ENCODE measurements around the gene IFI27. TPM values are rescaled to one million over a fixed set of nuclear protein-coding genes. Genes with fewer than 3 reads are reported as not detected.
"Not testable (repeated sequence)": the region's sequence is repeated elsewhere in the genome, so short reads cannot be mapped to it uniquely, and the experiment has no call there.

Gene IFI27
- total RNA-seq = 1.6 TPM

DNA sequence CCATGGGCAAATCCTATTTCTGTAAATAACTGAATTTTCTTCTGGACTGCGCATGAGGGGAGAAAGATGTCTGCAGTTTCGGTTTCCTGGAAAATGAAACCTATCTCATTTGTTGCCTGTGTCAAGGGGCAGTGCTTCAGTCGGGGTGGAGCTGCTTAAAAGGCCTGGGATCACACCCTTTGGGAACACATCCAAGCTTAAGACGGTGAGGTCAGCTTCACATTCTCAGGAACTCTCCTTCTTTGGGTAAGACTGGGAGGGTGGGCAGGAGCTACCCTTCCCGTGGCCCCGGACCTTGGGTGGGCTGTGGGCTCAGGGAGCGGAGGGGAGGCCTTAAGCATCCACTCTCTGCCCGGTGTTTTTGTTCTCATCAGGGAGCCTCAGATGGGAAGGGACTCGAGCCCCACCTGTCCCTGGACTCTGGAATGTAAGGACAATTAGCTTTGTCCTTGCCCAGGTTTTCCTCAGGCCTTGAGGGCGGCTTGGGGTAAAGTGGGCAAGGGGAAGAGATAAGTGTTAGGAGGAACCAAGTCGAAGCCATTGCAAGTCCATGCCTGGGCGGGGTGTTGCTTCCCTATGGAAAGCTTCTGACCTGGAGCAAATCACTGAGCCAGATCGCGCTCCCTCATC, at the start of gene IFI27:
Gene IFI27, plus strand, starts transcription at position 185 of the 630 bp plus-strand sequence.
- no peak for DNase-seq (ENCODE audit: low read depth in 2 of 3, low spot score in 2 of 3)

DNA sequence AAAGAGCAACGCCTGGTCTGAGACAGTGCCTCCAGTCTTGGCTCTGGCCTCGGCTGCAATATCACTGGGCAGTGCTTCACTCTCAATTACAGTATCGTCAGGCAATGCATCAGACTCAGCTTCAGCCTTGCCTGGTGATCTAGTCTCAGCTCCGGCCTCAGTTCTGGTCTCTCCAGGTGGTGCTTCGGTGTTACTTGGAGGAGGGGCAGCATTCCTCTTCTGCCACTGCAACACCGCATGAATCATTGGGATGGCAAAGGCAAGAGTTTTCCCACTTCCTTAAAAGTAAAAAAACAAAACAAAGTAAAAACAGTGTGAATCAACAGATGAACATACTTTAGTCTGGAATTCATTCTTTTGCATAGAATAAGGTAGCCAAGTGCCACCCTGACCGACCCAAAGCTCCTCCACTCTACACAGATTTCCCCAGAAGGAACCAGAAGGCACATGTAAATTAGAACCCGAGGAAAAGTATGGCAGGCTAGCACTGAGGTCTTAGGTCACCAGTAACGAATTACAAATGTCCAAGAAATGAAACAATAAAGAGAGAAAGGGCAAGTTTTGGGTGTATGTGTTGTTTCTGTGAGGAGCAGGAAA, 48.1 kb upstream of the IFI27 start:
- DNase-seq (ENCODE audit: low read depth in 2 of 3, low spot score in 2 of 3) = no peak

DNA sequence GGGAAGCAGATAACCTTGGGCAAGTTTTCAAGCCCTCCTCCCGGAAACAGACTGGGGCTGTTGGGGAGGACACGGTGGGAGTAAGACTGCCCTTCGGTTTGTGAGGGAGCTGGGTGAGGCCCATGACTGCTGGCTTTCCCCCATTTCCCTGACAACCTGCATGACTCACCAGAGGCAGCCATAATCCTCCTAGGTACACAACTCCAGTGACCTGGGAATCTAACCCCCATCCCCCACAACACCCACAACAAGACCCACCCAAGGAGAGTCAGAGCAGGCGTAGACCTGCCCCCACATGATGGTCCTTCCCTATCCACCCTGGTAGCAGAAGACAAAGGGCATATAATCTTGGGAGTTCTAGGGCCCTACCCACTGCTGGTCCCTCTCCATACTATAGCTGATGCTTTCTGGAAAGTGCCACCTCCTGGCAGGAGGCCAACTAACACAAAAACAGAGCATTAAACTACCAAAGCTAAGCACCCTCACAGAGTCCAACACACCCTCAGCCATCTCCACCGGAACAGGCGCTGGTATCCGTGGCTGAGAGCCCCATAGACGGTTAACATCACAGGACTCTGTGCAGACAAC, 44.4 kb upstream of the IFI27 start:
- DNase-seq (ENCODE audit: low read depth in 2 of 3, low spot score in 2 of 3) = no peak

DNA sequence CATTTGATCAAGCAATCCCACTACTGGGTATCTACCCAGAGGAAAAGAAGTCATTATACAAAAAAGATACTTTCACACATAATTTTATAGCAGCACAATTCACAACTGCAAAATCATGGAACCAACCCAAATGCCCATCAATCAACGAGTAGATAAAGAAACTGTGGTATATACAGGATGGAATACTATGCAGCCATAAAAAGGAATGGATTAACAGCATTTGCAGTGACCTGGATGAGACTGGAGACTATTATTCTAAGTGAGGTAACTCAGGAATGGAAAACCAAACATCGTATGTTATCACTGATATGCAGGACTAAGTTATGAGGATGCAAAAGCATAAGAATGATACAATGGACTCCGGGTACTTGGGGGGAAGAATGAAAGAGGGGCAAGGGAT, 38.5 kb upstream of the IFI27 start:
- not testable (repeated sequence) for DNase-seq (ENCODE audit: low read depth in 2 of 3, low spot score in 2 of 3)

DNA sequence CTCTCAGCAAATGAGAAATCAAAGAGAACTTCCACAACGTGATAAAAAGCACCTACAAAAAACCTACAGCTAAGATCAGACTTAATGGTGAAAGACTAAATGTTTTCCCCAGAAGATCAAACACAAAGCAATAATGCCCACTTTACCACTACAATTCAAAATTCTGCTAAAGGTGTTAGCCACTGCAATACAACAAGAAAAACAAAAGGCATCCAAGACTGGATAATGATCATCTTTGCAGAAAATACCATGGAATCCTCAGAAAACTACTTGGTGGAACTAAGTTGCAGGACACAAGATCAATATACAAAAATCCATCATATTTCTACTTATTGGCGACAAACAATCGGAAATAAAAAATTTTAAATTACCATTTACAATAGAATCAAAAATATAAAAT, 36.0 kb upstream of the IFI27 start:
- DNase-seq (ENCODE audit: low read depth in 2 of 3, low spot score in 2 of 3) = no peak

DNA sequence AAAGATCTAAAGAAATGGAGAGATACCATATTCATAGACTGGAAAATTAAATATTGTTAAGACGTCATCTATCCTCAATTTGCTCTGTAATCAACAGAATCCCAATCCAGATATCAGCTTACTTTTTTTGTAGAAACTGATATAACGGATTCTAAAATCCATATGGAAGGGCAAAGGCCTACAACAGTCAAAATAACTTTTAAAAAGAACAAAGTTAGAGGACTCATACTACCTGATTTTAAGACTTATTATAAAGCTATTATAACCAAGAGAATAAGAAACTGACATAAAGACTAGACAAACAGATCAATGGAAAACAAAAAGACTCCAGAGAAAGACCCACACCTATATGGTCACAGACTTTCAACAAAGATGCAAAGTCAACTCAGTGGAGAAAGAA, 35.5 kb upstream of the IFI27 start:
- DNase-seq (ENCODE audit: low read depth in 2 of 3, low spot score in 2 of 3) = no peak

DNA sequence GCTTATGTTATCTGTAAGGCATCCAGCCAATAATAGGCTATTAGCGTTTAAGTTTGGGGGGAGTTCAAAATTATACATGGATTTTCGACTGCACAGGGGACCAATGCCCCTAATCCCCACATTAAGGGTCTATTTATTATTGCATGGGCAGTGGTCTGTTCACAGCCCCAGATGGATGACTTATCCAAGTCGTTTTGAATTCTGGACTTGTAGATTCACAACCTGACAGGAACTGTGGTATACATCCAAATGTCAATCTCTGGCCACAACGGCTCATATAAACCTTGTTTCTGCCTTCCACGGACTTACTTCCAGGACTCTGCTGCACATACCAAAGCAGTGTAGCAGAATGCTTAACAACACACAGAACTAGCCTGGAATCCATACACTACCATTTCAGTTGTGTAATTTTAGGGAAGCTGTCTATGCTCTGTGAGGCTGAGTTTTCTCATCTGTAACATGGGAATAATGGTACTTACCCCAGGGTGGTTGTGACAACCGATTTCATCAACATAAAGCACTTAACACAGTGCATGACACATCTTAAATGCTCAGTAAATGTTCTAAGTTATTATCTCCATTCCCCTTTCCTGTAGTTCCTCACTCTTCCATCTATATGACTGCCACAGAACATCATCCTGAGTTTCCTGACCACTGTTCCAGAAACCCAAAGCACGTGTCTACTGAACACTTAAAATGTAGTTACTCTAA, 33.3 kb upstream of the IFI27 start:
- DNase-seq (ENCODE audit: low read depth in 2 of 3, low spot score in 2 of 3) = no peak

DNA sequence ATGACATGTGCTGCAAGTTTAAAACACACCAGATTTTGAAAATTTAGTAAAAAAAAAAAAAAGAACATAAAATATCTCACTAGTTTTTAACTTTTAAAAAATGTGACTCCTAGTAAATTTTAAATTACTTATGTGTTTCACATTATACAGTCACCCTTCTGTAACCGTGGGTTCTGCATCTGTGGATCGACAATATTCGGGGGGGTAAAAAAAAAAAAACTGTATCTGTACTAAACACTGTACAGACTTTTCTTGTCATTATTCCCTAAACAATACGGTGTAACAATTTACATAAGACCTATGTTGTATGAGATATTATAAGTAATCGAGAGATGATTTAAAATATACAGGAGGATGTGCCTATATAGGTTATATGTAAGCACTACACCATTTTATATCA, 32.7 kb upstream of the IFI27 start:
- DNase-seq (ENCODE audit: low read depth in 2 of 3, low spot score in 2 of 3) = no peak

DNA sequence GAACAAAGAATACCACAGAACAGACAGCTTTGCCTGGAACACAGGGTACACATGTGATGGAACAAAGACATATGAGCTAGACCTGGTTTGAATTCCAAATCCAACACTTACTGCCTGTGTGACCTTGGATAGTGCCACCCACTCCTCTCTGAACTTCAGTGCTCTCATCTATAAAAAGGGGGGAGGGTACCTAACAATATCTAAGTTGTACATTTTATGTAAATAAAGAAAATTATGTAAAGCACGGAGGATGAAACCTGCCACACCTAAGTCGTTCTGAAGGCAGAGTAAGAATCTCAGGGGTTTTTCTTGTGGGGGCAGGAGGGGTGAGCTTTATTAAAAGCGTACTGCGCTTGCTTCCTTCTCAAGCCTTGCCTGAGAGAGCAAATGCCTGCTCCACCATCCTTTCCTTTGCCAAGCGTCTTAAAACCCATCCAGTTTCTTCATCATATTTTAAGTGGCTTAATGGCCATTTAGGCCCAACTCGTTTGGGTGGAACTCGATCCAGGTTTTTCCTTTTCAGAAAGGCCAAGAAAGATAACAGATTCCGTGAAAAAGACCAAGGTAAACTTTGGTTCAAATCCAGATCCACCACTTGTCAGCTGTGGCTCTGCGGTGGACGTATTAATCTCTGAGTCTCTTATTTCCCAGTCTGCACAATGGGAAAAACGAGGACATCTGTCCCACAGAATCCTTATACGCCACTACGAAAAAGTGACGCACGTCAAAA, 30.5 kb upstream of the IFI27 start:
- peak in 1 of 3 donors; percentile 26 for DNase-seq (ENCODE audit: low read depth in 2 of 3, low spot score in 2 of 3)

DNA sequence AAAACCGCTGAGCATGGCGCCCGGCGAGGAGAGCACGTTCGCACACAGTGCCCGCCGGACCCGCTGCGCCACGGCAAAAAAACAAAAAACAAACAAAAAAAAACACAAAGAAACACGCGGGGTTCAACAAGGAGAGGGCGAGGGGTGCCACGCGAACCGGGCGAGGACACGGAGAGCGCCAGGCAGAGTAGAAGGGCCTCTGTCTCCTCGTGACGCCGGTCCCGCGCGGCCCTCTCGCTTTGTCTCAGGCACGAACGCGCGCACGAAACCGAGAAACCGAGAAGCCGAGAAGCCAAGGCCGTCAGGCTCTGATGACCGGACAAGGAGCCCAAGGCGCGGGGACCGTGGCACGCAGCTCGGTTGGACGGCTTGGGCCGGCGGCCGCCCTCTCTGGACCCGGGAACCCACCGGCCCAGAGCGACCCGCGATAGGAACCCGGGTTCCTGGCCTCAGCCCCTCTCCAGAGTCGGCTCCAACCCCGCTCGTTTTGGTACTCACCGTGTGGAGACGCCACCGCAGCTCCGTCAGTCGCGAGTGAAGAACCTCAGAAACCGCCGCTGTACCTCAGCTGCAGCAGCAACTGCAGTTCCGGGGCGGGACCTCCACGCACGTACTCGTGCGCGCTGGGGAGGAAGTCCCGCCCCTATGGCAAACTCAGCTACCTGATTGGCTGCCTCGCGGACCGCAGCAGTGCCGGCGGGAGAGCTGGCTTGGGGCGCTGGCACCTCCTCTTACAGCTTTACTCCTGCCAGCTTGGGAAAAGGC, 29.7 kb upstream of the IFI27 start, which contains the start of the genes DDX24 and IFI27L1:
Gene DDX24, minus strand, starts transcription at position 582 of the 765 bp plus-strand sequence. CDS start 1,460 bp downstream, outside the sequence.
Gene IFI27L1, plus strand, starts transcription at position 690 of the 765 bp plus-strand sequence. CDS start 15,628 bp downstream, outside the sequence.
- peak; percentile 89 to 96 (median 95) for DNase-seq (ENCODE audit: low read depth in 2 of 3, low spot score in 2 of 3)

DNA sequence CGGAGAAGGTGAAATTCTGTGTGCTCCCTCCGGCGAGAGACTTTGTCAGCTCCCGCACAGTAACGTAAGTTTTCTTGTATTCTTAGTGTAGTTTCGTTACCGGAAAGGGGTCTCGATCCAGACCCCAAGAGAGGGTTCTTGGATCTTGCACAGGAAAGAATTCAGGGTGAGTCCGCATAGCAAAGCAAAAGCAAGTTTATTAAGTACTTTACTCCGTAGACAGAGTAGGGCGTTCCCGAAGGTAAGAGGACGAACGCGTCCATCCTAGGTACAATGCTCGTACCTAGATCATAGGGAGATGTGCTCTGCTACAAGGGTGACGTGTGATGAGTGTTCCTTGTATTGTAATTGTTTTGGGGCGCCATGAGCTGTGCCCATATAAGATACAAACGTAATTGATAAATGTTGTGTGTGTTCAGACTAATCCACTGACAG, 29.1 kb upstream of the IFI27 start:
- no peak for DNase-seq (ENCODE audit: low read depth in 2 of 3, low spot score in 2 of 3)

DNA sequence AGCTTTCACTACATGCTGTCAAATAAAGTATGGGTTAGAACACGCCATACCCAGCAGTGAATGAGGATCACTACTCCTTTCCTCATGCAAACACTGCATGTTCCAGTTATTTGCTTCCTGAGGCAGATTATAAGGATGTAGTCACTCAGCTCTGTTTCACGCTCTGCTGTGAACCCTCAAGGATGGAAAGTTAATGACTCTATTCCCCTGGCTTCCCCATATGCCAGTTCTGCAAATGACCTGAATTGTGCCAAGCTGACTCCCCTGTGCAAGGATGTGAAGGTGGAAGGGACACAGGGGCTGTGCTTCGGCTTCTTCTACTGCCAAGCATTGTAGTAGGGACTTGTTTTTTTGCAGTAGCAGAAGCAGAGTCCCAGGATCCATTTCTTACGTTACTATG, 22.6 kb upstream of the IFI27 start:
- no peak for DNase-seq (ENCODE audit: low read depth in 2 of 3, low spot score in 2 of 3)

DNA sequence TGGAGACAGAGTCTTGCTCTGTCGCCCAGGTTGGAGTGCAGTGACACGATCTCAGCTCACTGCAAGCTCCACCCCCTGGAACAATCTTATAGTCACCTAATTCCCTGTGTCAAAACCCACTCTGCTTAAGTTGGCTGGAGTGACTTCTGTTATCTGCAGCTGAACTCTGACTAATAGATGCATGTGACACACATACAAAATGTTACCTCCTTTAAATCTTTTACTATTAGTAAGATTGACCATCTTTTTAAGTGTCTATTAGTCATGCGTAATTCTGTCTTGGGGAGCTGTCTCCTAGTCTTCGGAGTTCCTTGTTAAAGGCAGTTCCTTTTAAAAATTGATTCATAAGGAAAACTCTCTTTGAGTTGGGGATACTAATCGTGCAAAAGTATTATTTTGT, 22.0 kb upstream of the IFI27 start:
- no peak for DNase-seq (ENCODE audit: low read depth in 2 of 3, low spot score in 2 of 3)

DNA sequence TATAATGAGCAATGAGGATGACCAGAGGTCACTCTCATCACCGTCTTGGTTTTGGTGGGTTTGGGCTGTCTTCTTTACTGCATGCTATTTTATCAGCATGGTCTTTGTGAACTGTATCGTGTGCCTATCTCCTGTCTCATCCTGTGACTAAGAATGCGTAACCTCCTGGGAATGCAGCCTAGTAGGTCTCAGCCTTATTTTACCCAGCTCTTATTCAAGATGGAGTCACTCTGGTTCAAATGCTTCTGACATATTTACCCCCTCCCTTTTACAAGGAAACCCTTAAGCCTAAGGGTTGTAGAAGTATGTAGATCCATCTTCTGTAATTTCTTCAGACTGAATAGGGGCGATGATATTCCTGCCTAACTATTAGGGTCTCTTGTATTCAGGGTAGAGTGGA, 21.1 kb upstream of the IFI27 start:
- no peak for DNase-seq (ENCODE audit: low read depth in 2 of 3, low spot score in 2 of 3)

DNA sequence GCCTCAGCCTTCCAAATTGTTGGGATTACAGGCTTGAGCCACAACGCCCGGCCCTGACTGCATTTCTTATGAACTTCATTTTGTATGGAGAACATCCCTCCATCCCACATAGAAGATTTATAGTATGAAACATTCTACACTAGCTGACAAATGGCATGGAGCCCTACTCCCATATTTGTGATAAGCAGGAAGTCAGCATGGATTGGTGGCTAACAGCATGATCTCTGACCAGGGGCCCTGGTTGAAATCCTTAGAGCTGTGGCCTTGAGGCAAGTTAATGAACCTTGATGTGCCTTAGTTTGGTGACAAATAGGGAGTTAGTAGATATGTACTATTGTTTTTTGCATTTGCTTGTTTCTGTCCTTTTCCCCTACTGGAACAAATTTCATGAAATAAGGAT, 17.1 kb upstream of the IFI27 start:
- DNase-seq (ENCODE audit: low read depth in 2 of 3, low spot score in 2 of 3) = no peak

DNA sequence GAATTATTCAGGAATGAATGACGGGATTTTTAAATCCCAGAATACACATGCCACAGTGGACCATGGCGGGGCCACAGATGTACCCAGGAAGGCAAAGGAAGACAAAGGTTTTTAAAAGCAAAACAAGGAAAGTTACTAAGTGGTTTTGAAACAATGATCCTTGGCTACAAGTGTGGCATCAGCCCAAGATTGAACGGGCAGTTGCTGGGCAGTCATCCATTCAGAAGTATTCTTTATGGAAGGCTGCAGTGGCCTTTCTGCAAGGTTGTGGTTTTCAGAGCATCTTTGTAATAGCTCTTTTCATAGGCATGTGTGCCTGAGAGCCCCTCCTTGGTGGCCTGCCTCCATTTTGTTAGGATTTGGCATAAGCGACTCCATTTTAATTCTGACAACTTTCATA, 13.4 kb upstream of the IFI27 start:
- no peak for DNase-seq (ENCODE audit: low read depth in 2 of 3, low spot score in 2 of 3)

DNA sequence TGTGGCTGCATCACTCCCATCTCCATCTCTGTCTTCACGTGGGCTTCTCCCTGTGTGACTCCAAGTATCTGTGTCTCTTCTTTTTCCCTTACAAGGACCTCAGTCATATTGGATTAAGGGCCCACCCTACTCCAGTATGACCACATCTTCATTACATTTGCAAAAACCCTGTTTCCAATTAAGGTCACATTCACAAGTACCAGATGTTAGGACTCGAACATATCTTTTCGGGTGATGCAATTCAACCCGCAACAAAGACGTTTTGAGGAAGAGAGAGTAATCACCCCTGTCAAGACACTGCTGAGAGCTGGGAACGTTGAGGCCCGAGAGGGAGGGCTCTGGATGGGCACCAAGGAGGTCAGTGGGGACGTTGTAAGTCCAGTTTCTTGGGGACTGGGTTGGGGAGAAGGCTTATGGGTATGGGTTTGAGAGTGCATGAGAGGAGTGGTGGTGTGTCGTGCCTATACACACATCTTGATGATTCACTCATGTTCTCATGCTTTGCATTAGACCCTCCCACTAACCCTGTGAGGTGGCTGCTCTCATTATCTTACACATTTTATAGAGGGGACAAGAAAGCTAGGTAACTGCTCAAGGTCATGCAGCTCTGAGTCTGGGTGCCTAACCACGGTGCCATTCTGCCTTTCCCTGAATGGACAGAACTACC, 12.1 kb upstream of the IFI27 start:
- no peak for DNase-seq (ENCODE audit: low read depth in 2 of 3, low spot score in 2 of 3)

DNA sequence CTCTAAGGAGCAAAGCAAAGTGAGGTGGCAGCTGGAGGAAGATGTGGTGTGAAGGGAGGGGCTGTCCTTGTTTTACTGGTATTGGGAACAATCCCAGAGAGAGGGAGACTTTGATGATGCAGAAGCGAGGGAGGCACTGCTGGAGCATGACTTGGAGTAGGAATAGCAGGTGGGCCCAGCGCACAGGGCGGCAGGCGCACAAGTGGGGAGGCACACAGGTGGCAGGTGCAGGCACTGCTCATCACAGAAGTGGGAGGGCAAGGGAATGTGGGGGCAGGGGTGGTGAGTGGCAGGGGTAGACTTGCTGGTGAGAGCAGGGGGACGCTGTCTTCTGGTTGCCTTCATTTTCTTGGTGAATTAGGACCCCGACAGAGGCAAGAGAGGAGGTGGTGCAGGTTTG, 11.5 kb upstream of the IFI27 start:
- no peak for DNase-seq (ENCODE audit: low read depth in 2 of 3, low spot score in 2 of 3)

DNA sequence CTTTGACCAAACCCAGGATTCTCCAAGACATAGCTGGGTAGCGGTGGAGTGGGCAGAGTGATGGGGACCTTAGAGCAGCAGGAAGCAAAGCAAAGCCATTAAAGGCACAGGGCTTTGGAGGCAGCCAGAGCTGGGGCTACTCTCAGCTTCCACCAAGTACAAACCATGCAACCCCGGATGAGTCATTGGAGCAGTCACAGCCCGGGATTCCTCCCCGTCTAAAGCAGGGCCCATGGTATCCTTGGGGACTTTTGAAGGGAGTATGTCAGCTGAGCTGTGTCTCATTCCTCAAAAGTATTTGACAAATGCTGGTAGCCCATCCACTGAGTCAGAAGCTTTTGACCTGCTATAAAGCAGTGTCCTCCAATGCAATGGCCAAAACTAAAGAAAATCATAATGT, 9.7 kb upstream of the IFI27 start:
- no peak for DNase-seq (ENCODE audit: low read depth in 2 of 3, low spot score in 2 of 3)

DNA sequence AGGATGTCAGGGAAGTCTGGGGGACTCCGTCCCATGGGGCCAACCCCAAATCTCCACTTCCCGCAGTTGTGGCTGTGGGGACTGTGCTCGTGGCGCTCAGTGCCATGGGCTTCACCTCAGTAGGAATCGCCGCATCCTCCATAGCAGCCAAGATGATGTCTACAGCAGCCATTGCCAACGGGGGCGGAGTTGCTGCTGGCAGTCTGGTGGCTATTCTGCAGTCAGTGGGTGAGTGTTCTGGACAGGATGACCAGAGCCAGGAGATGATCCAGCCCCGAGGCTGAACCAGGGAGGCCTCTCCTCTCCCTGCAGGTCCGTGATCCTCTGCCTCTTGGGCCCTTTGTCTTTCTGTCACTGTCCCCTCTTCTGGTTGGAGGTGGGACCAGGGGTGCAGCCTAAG, 8.8 kb upstream of the IFI27 start:
- no peak for DNase-seq (ENCODE audit: low read depth in 2 of 3, low spot score in 2 of 3)
